ENCODE results near the gene PRAMEF10.
"Not testable (repeated sequence)": the region's sequence is repeated elsewhere in the genome, so short reads cannot be mapped to it uniquely, and the experiment has no call there.

The PRAMEF10 gene, protein sequence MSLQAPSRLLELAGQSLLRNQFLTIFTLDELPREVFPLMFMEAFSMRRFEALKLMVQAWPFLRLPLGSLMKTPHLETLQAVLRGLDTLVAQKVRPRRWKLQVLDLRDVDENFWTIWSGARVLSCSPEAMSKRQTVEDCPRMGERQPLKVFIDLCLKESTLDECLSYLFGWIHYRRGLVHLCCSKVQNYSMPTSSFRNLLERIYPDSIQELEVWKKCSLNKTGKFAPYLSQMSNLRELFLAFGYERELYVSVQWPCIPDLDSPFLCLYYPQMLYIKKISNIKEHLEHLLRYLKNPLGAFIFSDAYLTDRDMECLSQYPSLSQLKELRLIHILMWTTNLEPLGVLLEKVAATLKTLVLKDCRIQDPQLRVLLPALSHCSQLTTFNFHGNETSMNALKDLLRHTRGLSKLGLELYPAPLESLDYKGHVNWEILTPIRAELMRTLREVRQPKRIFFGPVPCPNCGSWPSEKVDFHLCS

DNA sequence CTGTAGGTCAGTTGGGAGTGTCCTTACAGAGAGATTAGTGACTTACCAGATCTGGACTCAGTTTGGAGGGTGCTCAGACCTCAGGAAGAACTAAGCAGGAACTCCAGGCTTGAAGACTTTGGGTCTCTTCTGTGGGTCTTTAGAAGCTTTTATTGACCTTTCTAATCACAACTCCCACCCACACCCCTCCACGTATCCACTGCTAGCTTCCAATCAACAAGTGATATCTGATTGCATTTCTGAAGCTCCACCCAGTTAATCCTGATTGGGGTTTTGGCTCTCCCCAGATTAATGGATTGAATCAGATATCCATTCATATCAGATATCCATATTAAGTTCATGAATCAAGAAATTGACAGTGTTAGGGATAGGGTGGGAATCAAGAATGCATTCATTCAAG is at the start of gene PRAMEF10:
Gene PRAMEF10 (minus strand): TSS at position 101 of the 400 bp plus-strand sequence. CDS start 2,423 bp downstream, outside the sequence.
- not testable (repeated sequence) for H3K4me3 ChIP-seq (ENCODE audit: low read depth, low read length); DNase-seq (ENCODE audit: low read depth)

DNA sequence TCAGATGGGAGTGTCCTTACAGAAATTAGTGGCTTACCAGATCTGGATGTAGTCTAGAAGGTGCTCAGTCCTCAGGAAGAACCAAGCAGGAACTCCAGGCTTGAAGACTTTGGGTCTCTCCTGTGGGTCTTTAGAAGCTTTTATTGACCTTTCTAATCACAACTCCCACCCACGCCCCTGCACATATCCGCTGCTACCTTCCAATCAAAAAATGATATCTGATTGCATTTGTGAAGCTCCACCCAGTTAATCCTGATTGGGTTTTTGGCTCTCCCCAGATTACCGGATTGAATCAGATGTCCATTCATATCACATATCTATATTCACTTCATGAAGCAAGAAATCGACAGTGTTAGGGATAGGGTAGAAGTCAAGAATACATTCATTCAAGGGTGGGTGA is 49.4 kb upstream of the PRAMEF10 start, which contains the start of gene PRAMEF6:
Gene PRAMEF6 (minus strand): TSS at position 101 of the 400 bp plus-strand sequence. CDS start 5,062 bp downstream, outside the sequence.
- not testable (repeated sequence) for H3K4me3 ChIP-seq (ENCODE audit: low read depth, low read length); DNase-seq (ENCODE audit: low read depth)

DNA sequence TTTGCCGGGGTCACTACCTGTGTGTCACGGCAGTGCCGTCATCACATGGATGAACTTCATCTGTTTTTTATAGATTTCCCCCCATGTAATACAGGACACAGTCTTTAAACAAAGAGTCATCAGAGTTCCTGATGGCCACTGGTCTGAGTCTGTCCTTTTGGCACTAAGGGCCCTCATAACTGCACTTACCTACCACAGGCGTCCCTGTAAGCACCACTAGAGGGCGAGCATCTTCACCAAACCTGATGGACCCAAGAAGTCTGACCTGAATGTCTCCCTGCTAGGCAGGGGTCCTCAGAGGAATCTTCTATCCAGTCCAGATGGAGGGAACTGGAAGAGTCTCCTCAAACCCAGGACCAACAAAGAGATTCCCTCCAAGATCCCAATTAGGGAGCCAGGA is 26.3 kb upstream of the PRAMEF10 start:
- TF ChIP-seq, protein P1, sequence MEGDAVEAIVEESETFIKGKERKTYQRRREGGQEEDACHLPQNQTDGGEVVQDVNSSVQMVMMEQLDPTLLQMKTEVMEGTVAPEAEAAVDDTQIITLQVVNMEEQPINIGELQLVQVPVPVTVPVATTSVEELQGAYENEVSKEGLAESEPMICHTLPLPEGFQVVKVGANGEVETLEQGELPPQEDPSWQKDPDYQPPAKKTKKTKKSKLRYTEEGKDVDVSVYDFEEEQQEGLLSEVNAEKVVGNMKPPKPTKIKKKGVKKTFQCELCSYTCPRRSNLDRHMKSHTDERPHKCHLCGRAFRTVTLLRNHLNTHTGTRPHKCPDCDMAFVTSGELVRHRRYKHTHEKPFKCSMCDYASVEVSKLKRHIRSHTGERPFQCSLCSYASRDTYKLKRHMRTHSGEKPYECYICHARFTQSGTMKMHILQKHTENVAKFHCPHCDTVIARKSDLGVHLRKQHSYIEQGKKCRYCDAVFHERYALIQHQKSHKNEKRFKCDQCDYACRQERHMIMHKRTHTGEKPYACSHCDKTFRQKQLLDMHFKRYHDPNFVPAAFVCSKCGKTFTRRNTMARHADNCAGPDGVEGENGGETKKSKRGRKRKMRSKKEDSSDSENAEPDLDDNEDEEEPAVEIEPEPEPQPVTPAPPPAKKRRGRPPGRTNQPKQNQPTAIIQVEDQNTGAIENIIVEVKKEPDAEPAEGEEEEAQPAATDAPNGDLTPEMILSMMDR (IDR thresholded peaks at IDR 0.05; ENCODE audit: low read depth, low read length, missing control alignments): peak; percentile 9
- not testable (repeated sequence) for H3K4me3 ChIP-seq (ENCODE audit: low read depth, low read length); DNase-seq (ENCODE audit: low read depth)

DNA sequence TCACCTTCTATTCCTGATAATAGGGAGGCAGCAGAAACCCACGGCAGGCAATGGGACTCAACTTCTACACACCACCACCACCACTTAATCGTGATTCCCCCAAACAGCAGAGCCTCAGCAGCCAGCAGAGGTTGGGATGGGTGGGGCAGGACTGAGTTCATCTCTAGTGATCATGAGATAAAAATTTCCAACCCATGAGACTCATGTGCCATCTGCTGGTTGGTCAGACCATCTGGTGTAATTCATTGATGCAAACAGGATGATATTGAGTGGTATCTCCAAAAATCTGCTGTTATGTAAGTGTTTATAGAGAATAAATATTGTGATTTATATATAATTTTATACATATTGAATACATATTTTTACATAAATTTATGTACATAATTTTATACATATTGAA is 23.7 kb upstream of the PRAMEF10 start:
- not testable (repeated sequence) for DNase-seq (ENCODE audit: low read depth); H3K4me3 ChIP-seq (ENCODE audit: low read depth, low read length)

DNA sequence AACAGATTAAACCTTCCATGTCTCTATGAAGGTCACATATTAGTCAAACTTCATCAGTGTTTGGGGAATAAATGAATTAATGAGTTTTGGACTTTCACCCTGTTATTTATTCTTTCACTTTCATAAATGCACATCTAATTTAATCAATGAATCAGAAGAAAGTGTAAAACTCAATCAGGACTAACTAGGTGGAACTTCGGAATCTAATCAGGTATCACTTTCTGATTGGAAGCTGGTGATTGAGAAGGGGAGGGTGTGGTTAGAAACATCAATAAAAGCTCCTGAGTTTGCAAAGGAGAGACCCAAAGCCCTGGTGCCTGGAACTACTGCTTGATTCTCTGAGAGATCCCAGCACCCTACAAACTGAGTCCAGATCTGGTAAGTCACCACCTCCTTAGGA is 18.2 kb upstream of the PRAMEF10 start, which contains the start of gene PRAMEF7:
Gene PRAMEF7 (plus strand): TSS at position 301 of the 400 bp plus-strand sequence. CDS start 1,083 bp downstream, outside the sequence.
- H3K4me3 ChIP-seq (ENCODE audit: low read depth, low read length); DNase-seq (ENCODE audit: low read depth): not testable (repeated sequence)

DNA sequence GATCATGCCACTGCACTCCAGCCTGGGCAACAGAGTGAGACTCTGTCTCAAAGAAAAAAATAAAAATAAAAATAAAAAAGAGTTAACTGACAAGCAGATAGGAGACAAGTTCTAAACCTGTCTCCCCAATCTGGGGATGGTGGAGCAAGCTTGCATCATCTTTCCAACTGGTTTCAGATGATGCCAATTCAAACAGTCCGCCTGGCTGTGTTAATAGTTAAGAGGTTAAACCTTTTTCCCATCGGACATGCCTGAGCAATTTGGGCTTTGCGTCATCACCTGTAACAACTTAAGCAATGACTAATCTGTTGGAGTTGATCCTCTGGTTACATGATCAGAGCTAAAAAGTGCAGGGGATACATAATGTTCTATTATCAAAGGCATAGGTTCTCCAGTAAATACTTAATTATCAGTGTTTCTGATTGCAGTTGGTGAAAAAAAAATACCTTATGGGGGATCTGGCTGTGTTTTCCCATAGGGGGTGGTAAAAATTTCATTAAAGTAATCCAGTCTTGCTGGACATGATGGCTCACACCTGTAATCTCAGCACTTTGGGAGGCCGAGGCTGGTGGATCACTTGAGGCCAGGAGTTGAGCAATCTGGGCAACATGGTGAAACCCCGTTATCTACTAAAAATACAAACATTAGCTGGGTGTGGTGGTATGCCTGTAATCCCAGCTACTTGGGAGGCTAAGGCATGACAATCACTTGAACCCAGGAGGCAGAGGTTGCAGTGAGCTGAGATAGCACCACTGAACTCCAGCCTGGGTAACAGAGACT is 5.9 kb upstream of the PRAMEF10 start:
- not testable (repeated sequence) for DNase-seq (ENCODE audit: low read depth); H3K4me3 ChIP-seq (ENCODE audit: low read depth, low read length)

DNA sequence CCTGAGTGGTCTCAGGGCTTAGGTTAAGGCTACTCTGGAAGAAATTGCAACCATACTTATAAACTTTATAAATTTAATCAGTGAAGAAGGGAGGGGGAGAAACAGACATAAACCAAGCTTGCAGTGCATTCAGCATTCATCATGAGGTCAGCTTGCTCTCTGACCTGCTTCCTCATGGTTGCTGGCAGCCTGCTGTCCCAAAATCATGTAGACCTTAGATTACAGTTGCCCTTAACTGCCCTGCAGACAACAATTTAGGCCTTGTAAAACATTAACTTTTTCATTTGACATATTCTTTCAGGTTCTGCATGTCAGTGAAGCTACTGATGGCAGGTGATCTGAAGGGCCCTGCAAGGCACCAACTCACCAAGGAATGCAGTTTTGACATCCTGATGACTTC is 1.1 kb upstream of the PRAMEF10 start:
- H3K4me3 ChIP-seq (ENCODE audit: low read depth, low read length); DNase-seq (ENCODE audit: low read depth): not testable (repeated sequence)

DNA sequence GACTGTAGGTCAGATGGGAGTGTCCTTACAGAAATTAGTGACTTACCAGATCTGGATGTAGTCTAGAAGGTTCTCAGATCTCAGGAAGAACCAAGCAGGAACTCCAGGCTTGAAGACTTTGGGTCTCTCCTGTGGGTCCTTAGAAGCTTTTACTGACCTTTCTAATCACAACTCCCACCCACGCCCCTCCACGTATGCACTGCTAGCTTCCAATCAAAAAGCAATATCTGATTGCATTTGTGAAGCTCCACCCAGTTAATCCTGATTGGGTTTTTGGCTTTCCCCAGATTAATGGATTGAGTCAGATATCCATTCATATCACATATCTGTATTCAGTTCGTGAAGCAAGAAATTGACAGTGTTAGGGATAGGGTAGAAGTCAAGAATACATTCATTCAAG is 12.0 kb downstream of the PRAMEF10 start, which contains the start of gene PRAMEF4:
Gene PRAMEF4 (minus strand): TSS at position 101 of the 400 bp plus-strand sequence. CDS start 2,807 bp downstream, outside the sequence.
- not testable (repeated sequence) for DNase-seq (ENCODE audit: low read depth)

DNA sequence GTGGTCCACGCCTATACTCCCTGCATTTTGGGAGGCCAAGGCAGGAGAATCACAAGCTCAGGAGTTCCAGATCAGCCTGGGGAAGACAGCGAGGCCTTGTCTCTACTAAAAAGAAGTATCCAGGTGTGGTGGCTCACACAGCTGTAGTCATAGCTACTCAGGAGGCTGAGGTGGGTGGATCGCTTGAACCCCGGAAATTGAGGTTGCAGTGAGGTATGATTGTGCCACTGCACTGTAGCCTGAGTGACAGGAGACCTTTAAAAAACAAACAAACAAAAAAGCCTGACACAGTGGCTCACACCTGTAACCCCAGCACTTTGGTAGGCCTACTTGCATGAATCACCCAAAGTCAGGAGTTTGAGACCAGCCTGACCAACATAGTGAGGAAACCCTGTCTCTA is 19.6 kb downstream of the PRAMEF10 start:
- H3K4me3 ChIP-seq (ENCODE audit: low read depth, low read length); DNase-seq (ENCODE audit: low read depth): not testable (repeated sequence)

More for the DNA sequence above, 12.0 kb downstream of the PRAMEF10 start, which contains the start of gene PRAMEF4:
- H3K4me3 ChIP-seq (ENCODE audit: low read depth, low read length): not testable (repeated sequence)

DNA sequence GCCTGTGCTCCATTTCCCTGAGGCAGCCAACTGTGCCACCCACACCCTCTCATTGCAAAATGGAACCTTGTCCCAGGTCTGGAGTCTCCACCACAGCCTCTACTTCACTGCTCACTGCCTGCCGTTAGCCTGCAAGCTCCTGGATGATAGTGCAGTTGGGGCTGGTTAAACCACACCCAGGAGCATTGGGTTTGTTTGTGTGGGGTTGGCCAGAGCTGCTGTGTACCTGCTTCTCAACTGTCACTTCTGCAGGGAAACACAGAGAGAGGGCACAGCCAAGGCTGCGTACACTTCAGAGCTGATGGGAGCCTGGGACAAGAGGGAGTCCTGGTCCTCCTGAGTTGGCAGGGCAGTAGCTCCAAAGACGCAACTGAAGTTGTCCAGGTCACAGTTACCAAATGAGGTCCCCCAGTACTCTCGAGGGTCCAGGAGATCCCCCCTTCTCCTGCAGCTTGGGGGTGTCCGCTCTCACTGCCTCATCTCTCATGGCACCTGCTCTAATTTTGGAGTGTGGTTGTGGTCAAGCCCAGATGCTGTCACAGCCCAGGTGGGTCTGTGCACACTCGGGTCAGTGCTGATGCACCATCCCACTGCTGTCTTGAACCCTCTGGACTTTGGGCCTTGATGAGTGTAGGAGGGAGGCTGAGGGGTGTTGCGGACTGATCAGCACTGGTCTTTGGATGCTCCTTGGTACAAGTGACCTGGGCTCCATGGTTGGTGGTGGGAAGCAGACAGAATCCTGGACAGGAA is 34.8 kb downstream of the PRAMEF10 start:
- not testable (repeated sequence) for DNase-seq (ENCODE audit: low read depth); H3K4me3 ChIP-seq (ENCODE audit: low read depth, low read length)

DNA sequence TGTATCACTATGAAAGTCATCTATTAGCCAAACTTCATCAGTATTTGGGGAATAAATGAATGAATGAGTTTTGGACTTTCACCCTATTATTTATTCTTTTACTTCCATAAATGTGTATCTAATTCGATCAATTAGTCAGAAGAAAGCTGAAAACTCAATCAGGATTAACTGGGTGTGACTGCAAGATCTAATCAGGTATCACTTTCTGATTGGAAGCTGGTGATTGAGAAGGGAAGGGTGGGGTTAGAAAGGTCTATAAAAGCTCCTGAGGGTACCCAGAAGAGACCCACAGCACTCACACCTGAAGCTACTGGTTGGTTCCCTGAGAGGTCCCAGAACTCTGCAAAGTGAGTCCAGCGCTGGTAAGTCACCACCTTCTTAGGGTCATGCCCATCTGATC is 41.3 kb downstream of the PRAMEF10 start, which contains the start of gene PRAMEF2:
Gene PRAMEF2 (plus strand): TSS at position 301 of the 400 bp plus-strand sequence. CDS start 1,924 bp downstream, outside the sequence.
- H3K4me3 ChIP-seq (ENCODE audit: low read depth, low read length); DNase-seq (ENCODE audit: low read depth): not testable (repeated sequence)

DNA sequence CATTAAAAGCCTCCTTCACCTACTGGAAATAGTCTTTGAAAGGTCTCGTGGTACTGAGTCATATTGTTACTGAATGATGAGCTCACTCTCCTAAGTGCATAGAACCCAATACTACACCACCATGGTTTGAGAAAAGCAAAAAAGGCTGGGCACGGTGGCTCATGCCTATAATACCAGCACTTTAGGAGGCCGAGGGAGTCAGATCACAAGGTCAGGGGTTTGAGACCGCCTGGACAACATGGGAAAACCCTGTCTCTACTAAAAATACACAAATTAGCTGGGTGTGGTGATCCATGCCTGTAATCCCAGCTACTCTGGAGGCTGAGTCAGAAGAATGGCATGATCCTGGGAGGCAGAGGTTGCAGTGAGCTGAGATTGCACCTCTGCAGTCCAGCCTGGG is 46.3 kb downstream of the PRAMEF10 start:
- DNase-seq (ENCODE audit: low read depth): no peak
- H3K4me3 ChIP-seq (ENCODE audit: low read depth, low read length): no peak overlapping the region

DNA sequence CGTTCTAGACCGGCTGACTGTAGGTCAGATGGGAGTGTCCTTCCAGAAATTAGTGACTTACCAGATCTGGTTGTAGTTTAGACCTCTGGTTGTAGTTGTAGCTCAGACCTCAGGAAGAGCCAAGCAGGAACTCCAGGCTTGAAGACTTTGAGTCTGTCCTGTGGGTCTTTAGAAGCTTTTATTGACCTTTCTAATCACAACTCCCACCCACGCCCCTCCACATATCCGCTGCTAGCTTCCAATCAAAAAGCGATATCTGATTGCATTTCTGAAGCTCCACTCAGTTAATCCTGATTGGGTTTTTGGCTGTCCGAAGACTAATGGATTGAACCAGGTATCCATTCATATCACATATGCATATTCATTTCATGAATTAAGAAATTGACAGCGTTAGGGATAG is 49.5 kb downstream of the PRAMEF10 start, which contains the start of gene HNRNPCL1:
Gene HNRNPCL1 (minus strand): TSS at position 101 of the 400 bp plus-strand sequence. CDS start 431 bp downstream, outside the sequence.
- H3K4me3 ChIP-seq (ENCODE audit: low read depth, low read length); DNase-seq (ENCODE audit: low read depth): not testable (repeated sequence)

More for the DNA sequence above, 46.3 kb downstream of the PRAMEF10 start:
- TF ChIP-seq, protein P1 (IDR thresholded peaks at IDR 0.05; ENCODE audit: low read depth, low read length, missing control alignments): no peak

All from GM12864 (cell line).